SK-N-SH (cell line): ENCODE data around the gene GIN1.

Source experiments
- CTCF ChIP-seq: fragments of 200-600 bp; sonication (generic); IDR thresholded peaks from 2 replicates; pipeline ENCODE4 v1.6.1; 2017; ENCODE audit warnings: antibody characterized with exemption, mild to moderate bottlenecking, moderate library complexity
- ELF1 ChIP-seq: IDR thresholded peaks from 2 replicates; pipeline ENCODE4 v1.4.0; 2012
- EP300 ChIP-seq, 2 experiments: IDR thresholded peaks; 2 replicates each; pipeline versions ENCODE4 v1.4.0 to v1.6.1; 2012; ENCODE audit warnings: borderline replicate concordance in 1 of 2, low read depth in 1 of 2, low read length in 1 of 2
- EZH2phosphoT487 ChIP-seq: fragments of 200-600 bp; sonication (generic); IDR thresholded peaks from 2 replicates; pipeline ENCODE4 v1.6.1; 2017; ENCODE audit warnings: low read depth, mixed run types, mild to moderate bottlenecking, antibody characterized with exemption, moderate library complexity, borderline replicate concordance
- IRF3 ChIP-seq: fragments of 150-350 bp; IDR thresholded peaks from 2 replicates; pipeline ENCODE4 v1.6.1; 2016; ENCODE audit warnings: mild to moderate bottlenecking, low read depth, low read length
- POLR2AphosphoS5 ChIP-seq: IDR thresholded peaks from 2 replicates; pipeline ENCODE4 v1.6.1; 2012; ENCODE audit warnings: low read depth, low read length
- RAD21 ChIP-seq: IDR thresholded peaks from 2 replicates; pipeline ENCODE4 v1.6.1; 2012; ENCODE audit warnings: mild to moderate bottlenecking, low read length
- RCOR1 ChIP-seq: fragments of 150-350 bp; IDR thresholded peaks from 2 replicates; pipeline ENCODE4 v1.6.1; 2017; ENCODE audit warnings: antibody characterized with exemption, low read length
- REST ChIP-seq: IDR thresholded peaks from 2 replicates; pipeline ENCODE4 v1.6.1; 2012; ENCODE audit warnings: mild to moderate bottlenecking, low read depth, low read length, moderate library complexity
- SIN3A ChIP-seq: IDR thresholded peaks from 2 replicates; pipeline ENCODE4 v1.6.1; 2012; ENCODE audit warnings: low read depth, mild to moderate bottlenecking, low read length, moderate library complexity, borderline replicate concordance
- TAF1 ChIP-seq: IDR thresholded peaks from 2 replicates; pipeline ENCODE4 v1.6.1; 2012; ENCODE audit warnings: low read depth, mild to moderate bottlenecking, low read length, moderate library complexity, borderline replicate concordance
- TCF12 ChIP-seq: IDR thresholded peaks from 2 replicates; pipeline ENCODE4 v1.4.0; 2012
- USF2 ChIP-seq: fragments of 150-350 bp; IDR thresholded peaks from 2 replicates; pipeline ENCODE4 v1.6.1; 2017; ENCODE audit warnings: antibody characterized with exemption, low read length, low read depth, borderline replicate concordance

- no peak for TF ChIP-seq POLR2AphosphoS5
- no peak for TF ChIP-seq CTCF
- TF ChIP-seq EZH2phosphoT487: no peak
- no peak for TF ChIP-seq TAF1
- no peak for TF ChIP-seq IRF3
- TF ChIP-seq ELF1: no peak
- no peak for TF ChIP-seq REST
- TF ChIP-seq RAD21: no peak
- no peak for TF ChIP-seq RCOR1
- TF ChIP-seq EP300 (IDR thresholded peaks at IDR 0.05; ENCODE audit: borderline replicate concordance in 1 of 2, low read depth in 1 of 2, low read length in 1 of 2): no peak
- TF ChIP-seq TCF12: no peak
- no peak for TF ChIP-seq USF2
- no peak for TF ChIP-seq SIN3A
Observed at GRCh38 chr5:103089272-103089671, 30.7 kb downstream of the GIN1 start.
